ENCODE results near the gene ZNF691. TPM values are rescaled to one million over a fixed set of nuclear protein-coding genes. Genes with fewer than 3 reads are reported as not detected.

Gene ZNF691
- total and polyA plus RNA-seq, 8 donors, result 9.9 to 22.2 (median 17.8) TPM

GRCh38 chr1:42816585-42817439, 29.6 kb upstream of the ZNF691 start, which contains the start of the genes ERMAP and SVBP:
Gene ERMAP (plus strand): TSS chr1:42817122. CDS start chr1:42830449, 13,327 bp downstream.
Gene SVBP (minus strand): TSS chr1:42817397. CDS start chr1:42816544, 853 bp downstream.
- Histone ChIP-seq H3K27me3 (no peaks in the 10 kb centered on the region), H3K9me3 (no peaks in the 10 kb centered on the region), H3K27ac (peak within 1 kb of the TSS; percentile 94 to 98), H3K4me3 (peak within 1 kb of the TSS; percentile 58 to 66), H3K36me3 (peaks cover 0 to 5% of the 10 kb centered on the region in 2 donors), H3K4me1 (peaks cover 11 to 25% of the 10 kb centered on the region in 2 donors)
- intact Hi-C loops (cut with DNase I), result no loop called here
- TF ChIP-seq, protein P1, sequence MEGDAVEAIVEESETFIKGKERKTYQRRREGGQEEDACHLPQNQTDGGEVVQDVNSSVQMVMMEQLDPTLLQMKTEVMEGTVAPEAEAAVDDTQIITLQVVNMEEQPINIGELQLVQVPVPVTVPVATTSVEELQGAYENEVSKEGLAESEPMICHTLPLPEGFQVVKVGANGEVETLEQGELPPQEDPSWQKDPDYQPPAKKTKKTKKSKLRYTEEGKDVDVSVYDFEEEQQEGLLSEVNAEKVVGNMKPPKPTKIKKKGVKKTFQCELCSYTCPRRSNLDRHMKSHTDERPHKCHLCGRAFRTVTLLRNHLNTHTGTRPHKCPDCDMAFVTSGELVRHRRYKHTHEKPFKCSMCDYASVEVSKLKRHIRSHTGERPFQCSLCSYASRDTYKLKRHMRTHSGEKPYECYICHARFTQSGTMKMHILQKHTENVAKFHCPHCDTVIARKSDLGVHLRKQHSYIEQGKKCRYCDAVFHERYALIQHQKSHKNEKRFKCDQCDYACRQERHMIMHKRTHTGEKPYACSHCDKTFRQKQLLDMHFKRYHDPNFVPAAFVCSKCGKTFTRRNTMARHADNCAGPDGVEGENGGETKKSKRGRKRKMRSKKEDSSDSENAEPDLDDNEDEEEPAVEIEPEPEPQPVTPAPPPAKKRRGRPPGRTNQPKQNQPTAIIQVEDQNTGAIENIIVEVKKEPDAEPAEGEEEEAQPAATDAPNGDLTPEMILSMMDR (IDR thresholded peaks at IDR 0.05), result no peak
- peak; percentile 94 to 99 (median 95) for DNase-seq
- peak; percentile 97 for ATAC-seq

DNA sequence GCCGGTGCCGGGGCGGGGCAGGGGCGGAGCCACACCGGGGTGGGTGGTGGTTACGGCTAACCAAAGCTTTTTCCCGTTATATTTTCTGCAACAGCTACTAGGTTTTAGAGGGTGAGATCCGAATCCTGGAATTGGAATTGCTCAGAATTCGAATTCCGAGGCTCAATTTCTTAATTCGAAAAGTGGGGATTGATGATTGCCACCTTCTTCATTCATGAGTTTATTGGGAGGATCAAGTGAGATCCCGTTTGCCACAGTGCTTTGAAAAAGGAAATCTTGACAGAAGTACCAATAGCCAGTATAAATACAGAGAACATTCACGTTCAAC, 29.0 kb upstream of the ZNF691 start:
- ATAC-seq (no peak), DNase-seq (no peak)
- Histone ChIP-seq H3K4me3 (peak overlapping the region; percentile 58 to 66), H3K27ac (peak overlapping the region; percentile 94 to 98), H3K36me3 (peaks cover 0 to 5% of the 10 kb centered on the region in 2 donors), H3K9me3 (no peaks in the 10 kb centered on the region), H3K27me3 (no peaks in the 10 kb centered on the region), H3K4me1 (peaks cover 11 to 28% of the 10 kb centered on the region in 2 donors)
- TF ChIP-seq, protein P1 (IDR thresholded peaks at IDR 0.05), result no peak
- intact Hi-C loops (cut with DNase I), result no loop called here

DNA sequence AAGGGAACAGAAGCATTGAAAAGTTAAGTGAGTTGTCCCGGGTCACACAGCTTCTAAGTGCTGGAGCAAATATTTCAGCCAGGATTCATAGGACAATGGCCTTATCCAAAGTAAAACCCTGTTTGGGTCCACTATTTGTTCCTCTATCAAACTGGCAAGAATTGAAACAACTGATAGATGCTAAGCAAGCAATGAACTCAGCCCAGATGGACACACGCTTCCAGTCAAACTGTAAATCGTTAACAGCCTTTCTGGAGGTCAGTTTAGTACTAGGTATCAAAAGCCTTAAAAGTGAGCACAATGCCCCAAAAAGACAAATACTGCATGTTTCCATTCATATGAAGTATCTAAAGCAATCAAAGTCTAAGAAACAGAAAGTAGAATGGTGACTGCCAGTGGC, 28.4 kb upstream of the ZNF691 start:
- peaks cover 15 to 34% of the 10 kb centered on the region in 2 donors for H3K4me1 ChIP-seq
- TF ChIP-seq, protein P1 (IDR thresholded peaks at IDR 0.05), result no peak
- intact Hi-C loops (cut with DNase I), result no loop called here
- peaks cover 0 to 5% of the 10 kb centered on the region in 2 donors for H3K36me3 ChIP-seq
- DNase-seq (no peak), ATAC-seq (no peak)
- H3K27ac ChIP-seq, result no peak overlapping the region
- H3K27me3 ChIP-seq, result no peaks in the 10 kb centered on the region
- no peaks in the 10 kb centered on the region for H3K9me3 ChIP-seq
- peak overlapping the region in 1 of 2 donors; percentile 58 for H3K4me3 ChIP-seq

DNA sequence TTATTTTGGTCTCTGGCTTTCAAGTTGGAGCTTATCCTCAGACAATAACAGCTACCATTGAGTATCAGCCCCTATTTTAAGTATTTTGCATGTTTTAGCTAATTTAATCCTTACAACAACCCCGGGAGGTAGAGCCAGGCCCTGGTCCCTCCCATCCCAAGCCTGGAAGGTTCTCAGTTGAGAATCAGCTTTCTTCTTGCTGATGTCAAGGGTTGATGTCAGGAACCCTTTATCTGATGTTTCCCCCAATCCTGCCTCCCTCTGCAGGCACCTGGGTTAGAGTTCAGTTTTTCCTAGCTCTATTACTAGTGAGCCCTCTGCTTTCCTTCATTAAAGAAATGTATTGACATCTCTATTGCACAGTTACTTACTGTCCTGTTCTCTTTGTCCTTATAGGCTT, 25.6 kb upstream of the ZNF691 start:
- H3K36me3 ChIP-seq, result no peaks in the 10 kb centered on the region
- no peak for ATAC-seq

GRCh38 chr1:42821690-42822089, 24.7 kb upstream of the ZNF691 start:
- H3K4me3 ChIP-seq, result no peak overlapping the region
- peaks cover 8 to 25% of the 10 kb centered on the region in 2 donors for H3K4me1 ChIP-seq
- no peak overlapping the region for H3K27ac ChIP-seq
- no peaks in the 10 kb centered on the region for H3K9me3 ChIP-seq
- no peak for ATAC-seq
- TF ChIP-seq, protein P1 (IDR thresholded peaks at IDR 0.05), result no peak
- no peaks in the 10 kb centered on the region for H3K27me3 ChIP-seq
- intact Hi-C loops (cut with DNase I), result no loop called here
- no peak for DNase-seq
- H3K36me3 ChIP-seq, result no peaks in the 10 kb centered on the region

More for the DNA sequence above, 25.6 kb upstream of the ZNF691 start:
- Histone ChIP-seq H3K9me3 (no peaks in the 10 kb centered on the region), H3K27ac (no peak overlapping the region), H3K4me3 (no peak overlapping the region), H3K4me1 (peaks cover 15 to 33% of the 10 kb centered on the region in 2 donors), H3K27me3 (no peaks in the 10 kb centered on the region)
- TF ChIP-seq, protein P1 (IDR thresholded peaks at IDR 0.05), result no peak
- intact Hi-C loops (cut with DNase I), result no loop called here
- no peak for DNase-seq

Measured in left lung (tissue), 10 donors.